ENCODE results near the gene ZNF311. TPM values are rescaled to one million over a fixed set of nuclear protein-coding genes. Genes with fewer than 3 reads are reported as not detected.
"Not testable (repeated sequence)": the region's sequence is repeated elsewhere in the genome, so short reads cannot be mapped to it uniquely, and the experiment has no call there.

The ZNF311 gene
- total RNA-seq, 1 experiment from 2014 or later = not detected

DNA sequence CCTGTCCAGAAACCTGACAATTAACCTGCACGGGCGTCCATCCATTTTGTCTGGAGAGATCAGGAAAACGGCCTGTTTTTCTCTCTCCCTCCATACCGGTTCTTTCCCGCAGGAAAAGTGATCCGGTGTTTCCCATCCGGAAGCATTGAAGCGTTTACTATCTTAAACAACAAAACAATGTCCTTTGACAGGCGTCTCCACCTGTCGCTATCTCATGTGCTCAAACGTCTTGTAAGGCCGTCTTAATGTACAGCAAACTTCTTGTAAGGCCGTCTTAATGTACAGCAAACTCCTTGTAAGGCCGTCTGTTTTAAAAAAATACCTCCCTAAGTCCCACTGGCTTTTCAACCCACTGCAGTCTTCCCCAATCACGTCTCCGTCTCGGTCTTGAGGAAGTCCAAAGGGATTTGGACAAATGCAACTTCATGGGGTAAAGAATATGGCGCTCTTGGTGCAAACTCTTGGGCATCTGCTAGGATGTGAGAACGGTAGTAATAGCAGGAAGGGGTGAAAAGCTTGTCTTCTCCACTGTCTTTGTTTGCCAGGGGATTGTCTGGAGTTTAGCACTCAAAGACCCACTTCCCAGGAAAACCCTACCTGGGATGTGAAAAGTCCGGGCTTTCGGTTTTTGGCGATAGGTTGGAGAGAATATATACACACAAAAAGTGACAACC, 51.4 kb downstream of the ZNF311 start:
- no peaks in the 10 kb centered on the region for H3K79me2 ChIP-seq (ENCODE audit: low read length)
- no peak overlapping the region for H3K27ac ChIP-seq (ENCODE audit: low read length)
- no peak for DNase-seq
- no peaks in the 10 kb centered on the region for H3K9me2 ChIP-seq (replicated peaks; ENCODE audit: insufficient read depth, low read length)
- H3K4me3 ChIP-seq (ENCODE audit: low read length) = peak overlapping the region; percentile 25; the same call in 1 of the 2 replicates
- no peak overlapping the region for H2AFZ ChIP-seq (ENCODE audit: low read length)
- H3K4me1 ChIP-seq (ENCODE audit: low read length) = peaks cover 7% of the 10 kb centered on the region; the same call in 1 of the 2 replicates
- H3K9ac ChIP-seq (ENCODE audit: low read length) = no peak overlapping the region
- no peaks in the 10 kb centered on the region for H4K20me1 ChIP-seq (ENCODE audit: insufficient read depth, low read depth, low read length)
- H3K9me3 ChIP-seq (ENCODE audit: low read length) = no peaks in the 10 kb centered on the region
- H3K4me2 ChIP-seq (ENCODE audit: low read depth, low read length, poor library complexity, severe bottlenecking) = peak overlapping the region; percentile 46
- no peaks in the 10 kb centered on the region for H3K27me3 ChIP-seq (ENCODE audit: low read length)
- no peaks in the 10 kb centered on the region for H3K36me3 ChIP-seq (ENCODE audit: insufficient read depth, low read length)

DNA sequence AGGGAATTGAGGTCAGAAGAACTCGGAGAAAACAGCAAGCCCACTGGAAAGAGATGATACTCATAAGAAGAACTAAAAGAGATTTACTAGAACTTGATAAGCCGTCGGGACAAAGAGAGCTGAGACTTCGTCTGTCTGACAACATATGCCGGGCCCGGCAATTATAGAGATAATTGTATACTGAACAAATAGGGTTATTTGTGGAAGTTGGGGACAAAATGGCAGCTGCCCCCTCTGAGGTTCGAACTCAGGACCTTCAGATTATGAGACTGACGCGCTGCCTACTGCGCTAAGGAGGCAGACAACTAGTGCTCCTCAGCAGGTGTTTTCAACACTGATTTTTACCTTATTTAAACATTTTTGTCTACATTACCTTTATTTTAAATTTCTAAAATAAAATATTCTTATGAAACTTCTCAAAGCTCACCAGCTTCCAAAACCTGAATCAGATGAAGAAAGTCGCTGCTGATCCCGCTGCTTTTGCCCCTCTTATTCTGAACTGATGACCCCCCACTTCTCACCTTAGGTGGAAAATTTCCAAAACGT, 52.0 kb downstream of the ZNF311 start:
- Histone ChIP-seq H3K9me3 (ENCODE audit: low read length) (no peaks in the 10 kb centered on the region), H2AFZ (ENCODE audit: low read length) (no peak overlapping the region), H3K27me3 (ENCODE audit: low read length) (no peaks in the 10 kb centered on the region), H3K36me3 (ENCODE audit: insufficient read depth, low read length) (no peaks in the 10 kb centered on the region), H4K20me1 (ENCODE audit: insufficient read depth, low read depth, low read length) (no peaks in the 10 kb centered on the region), H3K27ac (ENCODE audit: low read length) (no peak overlapping the region), H3K9ac (ENCODE audit: low read length) (no peak overlapping the region), H3K9me2 (replicated peaks; ENCODE audit: insufficient read depth, low read length) (no peaks in the 10 kb centered on the region), H3K79me2 (ENCODE audit: low read length) (no peaks in the 10 kb centered on the region), H3K4me2 (ENCODE audit: low read depth, low read length, poor library complexity, severe bottlenecking) (peak overlapping the region; percentile 46), H3K4me3 (ENCODE audit: low read length) (peak overlapping the region; percentile 25; the same call in 1 of the 2 replicates), H3K4me1 (ENCODE audit: low read length) (peaks cover 7% of the 10 kb centered on the region; the same call in 1 of the 2 replicates)
- DNase-seq = peak; percentile 88

DNA sequence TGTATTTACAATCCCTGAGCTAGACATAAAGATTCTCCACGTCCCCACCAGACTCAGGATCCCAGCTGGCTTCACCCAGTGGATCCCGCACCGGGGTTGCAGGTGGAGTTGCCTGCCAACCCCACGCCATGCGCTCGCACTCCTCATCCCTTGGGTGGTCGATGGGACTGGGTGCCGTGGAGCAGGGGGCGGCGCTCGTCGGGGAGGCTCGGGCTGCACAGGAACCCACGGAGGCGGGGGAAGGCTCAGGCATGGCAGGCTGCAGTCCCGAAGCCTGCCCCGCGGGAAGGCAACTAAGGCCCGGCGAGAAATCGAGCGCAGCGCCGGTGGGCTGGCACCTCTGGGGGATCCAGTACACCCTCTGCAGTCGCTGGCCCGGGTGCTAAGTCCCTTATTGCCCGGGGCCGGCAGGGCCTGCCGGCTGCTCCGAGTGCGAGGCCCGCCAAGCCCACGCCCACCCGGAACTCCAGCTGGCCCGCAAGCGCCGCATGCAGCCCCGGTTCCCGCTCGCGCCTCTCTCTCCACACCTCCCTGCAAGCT, 55.4 kb downstream of the ZNF311 start:
- not testable (repeated sequence) for H3K36me3 ChIP-seq (ENCODE audit: insufficient read depth, low read length); H3K27me3 ChIP-seq (ENCODE audit: low read length); H3K27ac ChIP-seq (ENCODE audit: low read length); H2AFZ ChIP-seq (ENCODE audit: low read length); H3K9me3 ChIP-seq (ENCODE audit: low read length); DNase-seq; H3K9me2 ChIP-seq (replicated peaks; ENCODE audit: insufficient read depth, low read length); H3K79me2 ChIP-seq (ENCODE audit: low read length); H3K4me2 ChIP-seq (ENCODE audit: low read depth, low read length, poor library complexity, severe bottlenecking); H3K4me1 ChIP-seq (ENCODE audit: low read length); H3K9ac ChIP-seq (ENCODE audit: low read length); H4K20me1 ChIP-seq (ENCODE audit: insufficient read depth, low read depth, low read length); H3K4me3 ChIP-seq (ENCODE audit: low read length)

DNA sequence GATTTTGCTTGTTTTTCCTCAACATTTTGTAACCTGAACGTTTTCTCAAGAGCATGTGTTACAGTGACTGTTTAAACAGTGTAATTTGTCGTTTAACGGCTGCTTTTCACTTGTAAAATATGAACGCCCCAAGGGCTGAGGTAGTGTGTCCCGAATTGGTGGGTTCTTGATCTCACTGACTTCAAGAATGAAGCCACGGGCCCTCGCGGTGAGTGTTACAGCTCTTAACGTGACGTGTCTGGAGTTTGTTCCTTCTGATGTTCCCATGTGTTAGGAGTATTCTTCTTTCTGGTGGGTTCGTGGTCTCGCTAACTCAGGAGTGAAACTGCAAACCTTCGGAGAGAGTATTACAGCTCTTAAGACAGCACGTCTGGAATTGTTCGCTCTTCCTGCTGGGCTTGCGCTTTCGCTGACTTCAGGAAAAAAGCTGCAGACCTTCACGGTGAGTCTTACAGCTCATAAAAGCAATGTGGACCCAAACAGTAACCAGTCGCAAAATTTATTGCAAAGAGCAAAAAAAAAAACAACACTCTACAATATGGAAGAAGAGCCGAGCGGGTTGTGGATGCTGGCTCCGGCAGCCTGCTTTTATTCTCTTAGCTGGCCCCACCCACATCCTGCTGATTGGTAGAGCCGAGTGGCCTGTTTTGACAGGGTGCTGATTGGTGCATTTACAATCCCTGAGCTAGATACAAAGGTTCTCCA, 56.2 kb downstream of the ZNF311 start:
- no peaks in the 10 kb centered on the region for H3K79me2 ChIP-seq (ENCODE audit: low read length)
- no peaks in the 10 kb centered on the region for H4K20me1 ChIP-seq (ENCODE audit: insufficient read depth, low read depth, low read length)
- no peak overlapping the region for H3K4me2 ChIP-seq (ENCODE audit: low read depth, low read length, poor library complexity, severe bottlenecking)
- H3K4me1 ChIP-seq (ENCODE audit: low read length) = peaks cover 11% of the 10 kb centered on the region
- no peak for DNase-seq
- no peaks in the 10 kb centered on the region for H3K9me3 ChIP-seq (ENCODE audit: low read length)
- H3K9ac ChIP-seq (ENCODE audit: low read length) = no peak overlapping the region
- no peaks in the 10 kb centered on the region for H3K9me2 ChIP-seq (replicated peaks; ENCODE audit: insufficient read depth, low read length)
- H3K27ac ChIP-seq (ENCODE audit: low read length) = no peak overlapping the region
- H3K27me3 ChIP-seq (ENCODE audit: low read length) = no peaks in the 10 kb centered on the region
- H2AFZ ChIP-seq (ENCODE audit: low read length) = no peak overlapping the region
- no peak overlapping the region for H3K4me3 ChIP-seq (ENCODE audit: low read length)
- no peaks in the 10 kb centered on the region for H3K36me3 ChIP-seq (ENCODE audit: insufficient read depth, low read length)

DNA sequence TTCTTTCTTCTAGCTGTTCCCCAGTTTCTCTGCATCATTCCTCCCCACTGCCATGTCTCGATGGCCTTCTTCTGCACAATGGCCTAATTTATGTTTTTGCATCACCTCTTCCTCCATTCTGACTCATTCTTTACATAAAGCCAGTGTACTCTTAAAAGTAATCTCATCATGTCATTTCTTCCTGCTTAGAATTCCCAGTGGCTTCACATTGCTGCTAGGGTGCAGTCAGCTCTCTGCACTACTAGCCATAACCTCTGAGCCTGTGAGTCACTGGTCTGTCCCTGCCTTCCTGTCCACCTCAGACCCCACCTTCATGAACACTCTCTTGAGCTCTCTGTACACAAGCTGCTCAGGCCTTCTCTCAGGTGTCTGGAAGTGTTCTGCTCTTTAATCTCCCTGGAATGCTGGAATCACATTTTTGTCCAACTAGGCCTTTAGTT, 57.3 kb downstream of the ZNF311 start:
- Histone ChIP-seq H3K4me1 (ENCODE audit: low read length) (peaks cover 17% of the 10 kb centered on the region), H4K20me1 (ENCODE audit: insufficient read depth, low read depth, low read length) (no peaks in the 10 kb centered on the region), H3K27me3 (ENCODE audit: low read length) (no peaks in the 10 kb centered on the region), H3K27ac (ENCODE audit: low read length) (no peak overlapping the region), H3K9ac (ENCODE audit: low read length) (no peak overlapping the region), H3K9me2 (replicated peaks; ENCODE audit: insufficient read depth, low read length) (no peaks in the 10 kb centered on the region), H3K36me3 (ENCODE audit: insufficient read depth, low read length) (no peaks in the 10 kb centered on the region), H2AFZ (ENCODE audit: low read length) (no peak overlapping the region), H3K79me2 (ENCODE audit: low read length) (no peaks in the 10 kb centered on the region), H3K4me2 (ENCODE audit: low read depth, low read length, poor library complexity, severe bottlenecking) (no peak overlapping the region), H3K4me3 (ENCODE audit: low read length) (no peak overlapping the region), H3K9me3 (ENCODE audit: low read length) (no peaks in the 10 kb centered on the region)
- no peak for DNase-seq

DNA sequence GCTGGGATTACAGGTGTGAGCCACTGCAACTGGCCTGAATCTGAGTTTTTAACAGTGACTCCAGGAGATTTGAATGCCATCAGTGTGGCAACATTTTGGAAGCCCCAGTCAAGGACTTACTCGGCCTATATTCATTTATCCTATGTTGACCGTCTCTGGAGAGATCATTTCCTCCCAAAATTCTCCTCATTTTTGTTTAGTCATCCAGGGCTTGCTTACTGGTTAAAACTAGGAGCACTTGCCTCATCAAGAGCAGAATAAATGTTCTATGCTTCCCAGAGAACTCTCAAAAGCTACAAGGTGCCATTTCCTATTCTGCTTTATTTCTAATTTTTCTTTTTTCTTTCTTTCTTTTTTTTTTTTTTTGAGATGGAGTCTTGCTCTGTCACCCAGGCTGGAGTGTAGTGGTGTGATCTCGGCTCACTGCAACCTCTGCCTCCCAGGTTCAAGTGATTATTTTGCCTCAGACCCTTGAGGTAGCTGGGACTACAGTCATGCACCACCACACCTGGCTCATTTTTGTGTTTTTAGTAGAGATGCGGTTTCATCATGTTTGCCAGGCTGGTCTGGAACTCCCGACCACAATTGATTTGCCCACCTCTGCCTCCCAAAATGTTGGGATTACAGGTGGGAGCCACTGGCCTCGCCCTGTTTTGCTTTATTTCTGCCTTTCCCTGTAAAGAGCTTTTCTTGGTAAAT, 57.9 kb downstream of the ZNF311 start:
- Histone ChIP-seq H3K4me3 (ENCODE audit: low read length) (no peak overlapping the region), H2AFZ (ENCODE audit: low read length) (no peak overlapping the region), H3K4me2 (ENCODE audit: low read depth, low read length, poor library complexity, severe bottlenecking) (no peak overlapping the region)

DNA sequence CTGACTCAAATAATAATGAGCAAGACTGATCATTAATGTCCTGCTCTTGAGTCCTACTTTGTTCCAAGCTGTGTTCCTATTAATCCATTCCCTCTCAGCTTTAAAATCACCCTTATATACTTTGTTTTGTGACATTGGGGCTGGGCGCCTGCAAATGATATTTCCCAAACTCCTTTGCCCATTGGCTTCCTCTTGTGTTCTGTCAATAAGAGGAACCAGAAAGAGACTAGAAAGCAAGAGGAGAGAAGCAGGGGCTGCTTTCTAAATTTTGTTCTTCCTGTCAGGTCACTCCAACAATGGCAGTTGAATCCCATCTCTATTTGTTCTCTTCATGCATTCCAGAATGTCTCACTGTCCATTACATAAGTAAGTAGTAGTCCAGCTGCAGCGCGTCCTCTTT, 59.8 kb downstream of the ZNF311 start:
- no peaks in the 10 kb centered on the region for H4K20me1 ChIP-seq (ENCODE audit: insufficient read depth, low read depth, low read length)
- H3K36me3 ChIP-seq (ENCODE audit: insufficient read depth, low read length) = no peaks in the 10 kb centered on the region
- peaks cover 30% of the 10 kb centered on the region for H3K4me1 ChIP-seq (ENCODE audit: low read length)
- no peak overlapping the region for H3K27ac ChIP-seq (ENCODE audit: low read length)
- DNase-seq = no peak
- no peak overlapping the region for H3K9ac ChIP-seq (ENCODE audit: low read length)
- no peak overlapping the region for H2AFZ ChIP-seq (ENCODE audit: low read length)
- no peak overlapping the region for H3K4me3 ChIP-seq (ENCODE audit: low read length)
- no peaks in the 10 kb centered on the region for H3K27me3 ChIP-seq (ENCODE audit: low read length)
- no peaks in the 10 kb centered on the region for H3K79me2 ChIP-seq (ENCODE audit: low read length)
- H3K9me3 ChIP-seq (ENCODE audit: low read length) = no peaks in the 10 kb centered on the region
- H3K9me2 ChIP-seq (replicated peaks; ENCODE audit: insufficient read depth, low read length) = no peaks in the 10 kb centered on the region
- H3K4me2 ChIP-seq (ENCODE audit: low read depth, low read length, poor library complexity, severe bottlenecking) = no peak overlapping the region

More for the DNA sequence above, 57.9 kb downstream of the ZNF311 start:
- Histone ChIP-seq H3K9me2 (replicated peaks; ENCODE audit: insufficient read depth, low read length) (no peaks in the 10 kb centered on the region), H3K27ac (ENCODE audit: low read length) (no peak overlapping the region), H3K9ac (ENCODE audit: low read length) (no peak overlapping the region), H4K20me1 (ENCODE audit: insufficient read depth, low read depth, low read length) (no peaks in the 10 kb centered on the region), H3K36me3 (ENCODE audit: insufficient read depth, low read length) (no peaks in the 10 kb centered on the region), H3K4me1 (ENCODE audit: low read length) (peaks cover 19% of the 10 kb centered on the region), H3K9me3 (ENCODE audit: low read length) (no peaks in the 10 kb centered on the region), H3K27me3 (ENCODE audit: low read length) (no peaks in the 10 kb centered on the region), H3K79me2 (ENCODE audit: low read length) (no peaks in the 10 kb centered on the region)
- no peak for DNase-seq

Data from Karpas-422 (cell line).